Measurements from ENCODE around the gene HHIPL1.

DNA sequence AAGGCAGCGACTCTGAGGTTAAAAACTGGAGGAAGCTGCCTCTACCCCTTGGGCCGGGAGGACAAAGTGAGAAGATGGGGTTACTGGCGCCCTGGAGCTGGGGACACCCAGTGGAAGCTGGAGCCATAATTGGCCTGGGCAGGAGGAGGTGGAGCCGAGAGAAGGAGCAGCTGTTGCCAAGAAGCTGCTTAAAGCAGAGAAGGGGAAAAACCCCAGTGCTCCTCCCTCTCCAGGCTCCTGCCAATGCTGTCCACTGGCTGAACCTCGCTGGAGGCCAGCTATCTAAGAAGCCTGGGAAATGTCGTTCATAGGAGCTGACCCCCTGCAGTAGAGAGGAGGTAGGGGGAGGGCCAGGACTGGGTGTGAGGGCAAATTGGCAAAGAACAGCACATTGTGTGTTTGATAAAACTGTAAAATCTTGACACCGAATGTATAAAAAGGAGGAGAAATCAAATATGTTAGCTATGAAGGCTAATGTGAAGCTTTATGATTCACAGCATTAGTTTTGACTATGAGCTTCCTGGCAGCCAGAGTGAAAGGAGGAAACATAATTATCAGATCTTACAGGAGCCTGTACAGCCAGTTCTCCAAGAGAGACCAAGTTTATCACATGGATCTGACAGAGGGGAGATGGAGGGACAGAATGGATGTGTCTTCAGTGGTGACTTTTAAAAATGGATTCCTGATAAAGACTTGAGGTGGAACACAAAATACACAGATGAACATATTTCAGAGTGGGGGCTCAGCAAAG lies 9.5 kb downstream of the HHIPL1 start:
- TF ChIP-seq, protein P1, sequence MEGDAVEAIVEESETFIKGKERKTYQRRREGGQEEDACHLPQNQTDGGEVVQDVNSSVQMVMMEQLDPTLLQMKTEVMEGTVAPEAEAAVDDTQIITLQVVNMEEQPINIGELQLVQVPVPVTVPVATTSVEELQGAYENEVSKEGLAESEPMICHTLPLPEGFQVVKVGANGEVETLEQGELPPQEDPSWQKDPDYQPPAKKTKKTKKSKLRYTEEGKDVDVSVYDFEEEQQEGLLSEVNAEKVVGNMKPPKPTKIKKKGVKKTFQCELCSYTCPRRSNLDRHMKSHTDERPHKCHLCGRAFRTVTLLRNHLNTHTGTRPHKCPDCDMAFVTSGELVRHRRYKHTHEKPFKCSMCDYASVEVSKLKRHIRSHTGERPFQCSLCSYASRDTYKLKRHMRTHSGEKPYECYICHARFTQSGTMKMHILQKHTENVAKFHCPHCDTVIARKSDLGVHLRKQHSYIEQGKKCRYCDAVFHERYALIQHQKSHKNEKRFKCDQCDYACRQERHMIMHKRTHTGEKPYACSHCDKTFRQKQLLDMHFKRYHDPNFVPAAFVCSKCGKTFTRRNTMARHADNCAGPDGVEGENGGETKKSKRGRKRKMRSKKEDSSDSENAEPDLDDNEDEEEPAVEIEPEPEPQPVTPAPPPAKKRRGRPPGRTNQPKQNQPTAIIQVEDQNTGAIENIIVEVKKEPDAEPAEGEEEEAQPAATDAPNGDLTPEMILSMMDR (IDR thresholded peaks at IDR 0.05; ENCODE audit: insufficient read depth, low read depth, low read length), result no peak
- no peak for TF ChIP-seq EZH2 (IDR thresholded peaks at IDR 0.05; ENCODE audit: insufficient read depth, low read length)
